Measurements from ENCODE around the gene CCBE1. TPM values are rescaled to one million over a fixed set of nuclear protein-coding genes. Genes with fewer than 3 reads are reported as not detected.

CCBE1 gene
- total and polyA plus RNA-seq, 12 donors, result 4.8 to 56.8 (median 26.4) TPM

GRCh38 chr18:59575995-59576394, 121.2 kb downstream of the CCBE1 start:
- H3K4me3 ChIP-seq, result no peak overlapping the region
- 77 to 83% (median 80%) methylated on average over 4 of the region's 4 CpGs for whole genome bisulfite sequencing, 4 donors
- DNase-seq, result no peak
- H3K4me1 ChIP-seq (replicated peaks in 1 of 2), result peaks cover 5 to 7% of the 10 kb centered on the region in 2 donors
- H3K9me3 ChIP-seq (replicated peaks in 1 of 3), result no peaks in the 10 kb centered on the region
- TF ChIP-seq CTCF (IDR thresholded peaks at IDR 0.05), result no peak
- TF ChIP-seq POLR2A (IDR thresholded peaks at IDR 0.05), result no peak
- H3K27ac ChIP-seq, result no peak overlapping the region
- H3K27me3 ChIP-seq, result no peaks in the 10 kb centered on the region
- intact Hi-C loops (cut with DNase I), result no loop called here
- no peaks in the 10 kb centered on the region for H3K36me3 ChIP-seq (replicated peaks in 1 of 2)

DNA sequence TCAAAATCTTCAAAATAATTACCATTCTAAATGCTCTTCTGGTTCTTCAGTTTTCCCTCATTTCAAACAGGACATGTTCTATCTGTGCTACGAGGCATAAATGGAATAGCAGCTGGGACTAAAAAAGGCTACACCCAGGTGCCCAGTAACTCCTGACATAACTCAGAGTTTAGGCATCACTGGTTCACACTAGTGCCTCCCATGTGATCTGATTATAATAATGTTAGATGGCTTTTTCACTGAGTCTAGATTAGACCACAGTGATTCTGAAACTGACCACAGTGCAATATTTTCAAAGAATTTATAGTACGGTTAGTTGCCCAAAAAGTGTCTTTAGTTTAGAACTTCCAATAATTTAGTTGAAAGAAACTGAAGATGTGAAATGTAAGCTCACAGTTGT, 123.3 kb downstream of the CCBE1 start:
- intact Hi-C loops (cut with DNase I), result no loop called here
- no peak for TF ChIP-seq POLR2A (IDR thresholded peaks at IDR 0.05)
- no peak for TF ChIP-seq CTCF (IDR thresholded peaks at IDR 0.05)
- H3K4me3 ChIP-seq, result no peak overlapping the region
- 77 to 87% (median 84%) methylated on average over 2 of the region's 2 CpGs for WGBS, 4 donors
- H3K36me3 ChIP-seq (replicated peaks in 1 of 2), result no peaks in the 10 kb centered on the region
- DNase-seq, result no peak
- H3K9me3 ChIP-seq (replicated peaks in 1 of 3), result no peaks in the 10 kb centered on the region
- peaks cover 3 to 4% of the 10 kb centered on the region in 2 donors for H3K4me1 ChIP-seq (replicated peaks in 1 of 2)
- no peaks in the 10 kb centered on the region for H3K27me3 ChIP-seq
- no peak overlapping the region for H3K27ac ChIP-seq

- H3K4me1 ChIP-seq (replicated peaks in 1 of 2), result peaks cover 8 to 10% of the 10 kb centered on the region in 2 donors
- WGBS, 4 donors, result 76 to 85% (median 81%) methylated on average over 2 of the region's 2 CpGs
- DNase-seq, result no peak
- TF ChIP-seq CTCF (IDR thresholded peaks at IDR 0.05) (no peak), POLR2A (IDR thresholded peaks at IDR 0.05) (no peak)
- no peak overlapping the region for H3K27ac ChIP-seq
- intact Hi-C loops (cut with DNase I), result no loop called here
- no peaks in the 10 kb centered on the region for H3K36me3 ChIP-seq (replicated peaks in 1 of 2)
- H3K9me3 ChIP-seq (replicated peaks in 1 of 3), result no peaks in the 10 kb centered on the region
- H3K4me3 ChIP-seq, result no peak overlapping the region
- no peaks in the 10 kb centered on the region for H3K27me3 ChIP-seq
These were observed 125.3 kb downstream of the CCBE1 start for GRCh38 chr18:59571902-59572301.

DNA sequence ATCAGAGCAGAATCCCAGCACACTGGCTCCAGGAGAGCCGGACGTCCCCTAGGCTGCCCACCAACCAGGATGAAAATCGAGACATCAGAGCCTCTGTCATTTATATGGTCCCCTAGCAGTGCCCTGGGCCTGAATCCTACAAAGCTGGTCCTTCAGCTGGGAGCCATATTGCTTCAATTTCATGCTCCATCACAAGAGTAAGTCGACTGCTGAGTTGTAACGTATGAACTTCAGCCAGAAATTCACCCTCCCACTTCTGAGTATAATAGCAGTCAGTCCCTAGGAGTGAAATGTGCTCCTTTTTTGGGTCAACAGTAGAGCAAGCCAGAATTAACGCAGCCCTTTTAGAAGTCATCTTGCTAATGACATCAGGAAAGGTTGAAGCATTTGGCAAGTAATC, 126.4 kb downstream of the CCBE1 start:
- TF ChIP-seq POLR2A (IDR thresholded peaks at IDR 0.05), result no peak
- TF ChIP-seq CTCF (IDR thresholded peaks at IDR 0.05), result no peak
- H3K4me3 ChIP-seq, result no peak overlapping the region
- WGBS, 4 donors, result 74 to 86% (median 81%) methylated on average over 6 of the region's 6 CpGs
- no peaks in the 10 kb centered on the region for H3K36me3 ChIP-seq (replicated peaks in 1 of 2)
- no peaks in the 10 kb centered on the region for H3K27me3 ChIP-seq
- intact Hi-C loops (cut with DNase I), result no loop called here
- no peak overlapping the region for H3K27ac ChIP-seq
- no peak for DNase-seq
- no peaks in the 10 kb centered on the region for H3K9me3 ChIP-seq (replicated peaks in 1 of 3)
- H3K4me1 ChIP-seq (replicated peaks in 1 of 2), result peaks cover 16 to 20% of the 10 kb centered on the region in 2 donors

Measured in adrenal gland (tissue), 12 donors.